Measurements from ENCODE around the gene KIF3A. TPM values are rescaled to one million over a fixed set of nuclear protein-coding genes. Genes with fewer than 3 reads are reported as not detected.

Gene KIF3A
- total RNA-seq, 4 donors from 2014 or later, result 2.2 to 7.6 (median 4.6) TPM

- no peaks in the 10 kb centered on the region for H3K36me3 ChIP-seq
- no peaks in the 10 kb centered on the region for H3K9me3 ChIP-seq
- H3K4me1 ChIP-seq, result peaks cover 0 to 9% (median 3%) of the 10 kb centered on the region in 3 donors
- H3K4me3 ChIP-seq, result no peak overlapping the region
- intact Hi-C loops (cut with DNase I), result no loop called here
- 85 to 95% methylated on average over 2 of the region's 2 CpGs for WGBS, 2 donors
- DNase-seq, result no peak
- H3K27ac ChIP-seq, result no peak overlapping the region
- no peaks in the 10 kb centered on the region for H3K27me3 ChIP-seq
- no peak for TF ChIP-seq POLR2A (IDR thresholded peaks at IDR 0.05)
- no peak for TF ChIP-seq CTCF (IDR thresholded peaks at IDR 0.05)
These were observed 55.9 kb downstream of the KIF3A start for GRCh38 chr5:132681476-132681831.

- no peaks in the 10 kb centered on the region for H3K9me3 ChIP-seq
- DNase-seq, result no peak
- intact Hi-C loops (cut with DNase I), result no loop called here
- H3K4me3 ChIP-seq, result no peak overlapping the region
- H3K36me3 ChIP-seq, result no peaks in the 10 kb centered on the region
- H3K27me3 ChIP-seq, result no peaks in the 10 kb centered on the region
- WGBS, 2 donors, result 86 to 95% methylated on average over 8 of the region's 8 CpGs
- peaks cover 0 to 9% (median 3%) of the 10 kb centered on the region in 3 donors for H3K4me1 ChIP-seq
- TF ChIP-seq CTCF (IDR thresholded peaks at IDR 0.05), result no peak
- TF ChIP-seq POLR2A (IDR thresholded peaks at IDR 0.05), result no peak
- no peak overlapping the region for H3K27ac ChIP-seq
These were observed 56.4 kb downstream of the KIF3A start for GRCh38 chr5:132680780-132681475.

- no peaks in the 10 kb centered on the region for H3K9me3 ChIP-seq
- no peaks in the 10 kb centered on the region for H3K27me3 ChIP-seq
- H3K27ac ChIP-seq, result no peak overlapping the region
- intact Hi-C loops (cut with DNase I), result no loop called here
- TF ChIP-seq POLR2A (IDR thresholded peaks at IDR 0.05) (no peak), CTCF (IDR thresholded peaks at IDR 0.05) (no peak)
- no peak overlapping the region for H3K4me3 ChIP-seq
- no peak for DNase-seq
- 88 to 92% methylated on average over 4 to 13 of the region's 15 CpGs for WGBS, 2 donors
- H3K4me1 ChIP-seq, result peaks cover 0 to 12% (median 3%) of the 10 kb centered on the region in 3 donors
- no peaks in the 10 kb centered on the region for H3K36me3 ChIP-seq
These were observed 57.5 kb downstream of the KIF3A start for GRCh38 chr5:132679717-132680380.

- no peaks in the 10 kb centered on the region for H3K27me3 ChIP-seq
- intact Hi-C loops (cut with DNase I), result no loop called here
- H3K4me3 ChIP-seq, result no peak overlapping the region
- H3K4me1 ChIP-seq, result peaks cover 0 to 18% (median 8%) of the 10 kb centered on the region in 3 donors
- 85 to 94% methylated on average over 2 to 7 of the region's 7 CpGs for WGBS, 2 donors
- H3K27ac ChIP-seq, result no peak overlapping the region
- TF ChIP-seq CTCF (IDR thresholded peaks at IDR 0.05) (no peak), POLR2A (IDR thresholded peaks at IDR 0.05) (no peak)
- H3K9me3 ChIP-seq, result no peaks in the 10 kb centered on the region
- no peak for DNase-seq
- H3K36me3 ChIP-seq, result no peaks in the 10 kb centered on the region
These were observed 58.2 kb downstream of the KIF3A start for GRCh38 chr5:132679166-132679565.

- Histone ChIP-seq H3K4me1 (peaks cover 0 to 22% (median 8%) of the 10 kb centered on the region in 3 donors), H3K9me3 (no peaks in the 10 kb centered on the region), H3K36me3 (no peaks in the 10 kb centered on the region), H3K27ac (no peak overlapping the region), H3K4me3 (no peak overlapping the region), H3K27me3 (no peaks in the 10 kb centered on the region)
- 100% methylated on average over 1 of the region's 1 CpG; no CpG with 5 or more reads in 1 of the 2 donors for WGBS, 2 donors
- intact Hi-C loops (cut with DNase I), result no loop called here
- DNase-seq, result no peak
- TF ChIP-seq CTCF (IDR thresholded peaks at IDR 0.05) (no peak), POLR2A (IDR thresholded peaks at IDR 0.05) (no peak)
These were observed 58.6 kb downstream of the KIF3A start for GRCh38 chr5:132678735-132679134.

Data from esophagus squamous epithelium (tissue), 5 donors.